Germinal center (tissue), 1 donor: ENCODE data around the gene ERO1A.

ENCODE experiments used
- DNase-seq: peaks from one replicate; pipeline ENCODE4 v3.0.0; 2012; ENCODE audit warnings: mixed read lengths, low spot score

The ERO1A gene

DNA sequence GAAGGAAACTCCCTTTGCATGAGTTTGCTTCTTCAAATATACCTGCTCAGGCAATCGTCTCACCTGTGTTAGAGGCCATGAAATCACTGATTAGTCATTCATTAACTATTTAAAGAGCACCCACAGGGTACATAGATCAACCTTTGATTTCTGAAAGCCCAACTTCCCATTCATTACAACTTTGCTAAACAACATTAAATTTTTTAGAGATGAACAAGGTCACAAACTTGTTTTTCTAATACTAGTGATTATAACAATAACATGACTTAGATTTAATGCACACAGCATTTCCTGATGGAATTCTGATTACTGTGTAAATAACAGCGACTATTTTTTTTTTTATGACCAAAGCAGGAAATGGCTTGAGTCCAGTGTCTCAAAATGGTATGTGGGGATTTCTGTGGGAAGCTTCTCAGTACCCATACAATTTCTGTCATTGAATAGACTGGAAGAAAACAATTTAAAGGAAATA lies 5.4 kb upstream of the ERO1A start:
- no peak for DNase-seq

GRCh38 chr14:52694761-52695480 lies 437 bp downstream of the ERO1A start:
- DNase-seq = peak; percentile 38

- no peak for DNase-seq
Observed at GRCh38 chr14:52693532-52693931, 1.8 kb downstream of the ERO1A start.

DNA sequence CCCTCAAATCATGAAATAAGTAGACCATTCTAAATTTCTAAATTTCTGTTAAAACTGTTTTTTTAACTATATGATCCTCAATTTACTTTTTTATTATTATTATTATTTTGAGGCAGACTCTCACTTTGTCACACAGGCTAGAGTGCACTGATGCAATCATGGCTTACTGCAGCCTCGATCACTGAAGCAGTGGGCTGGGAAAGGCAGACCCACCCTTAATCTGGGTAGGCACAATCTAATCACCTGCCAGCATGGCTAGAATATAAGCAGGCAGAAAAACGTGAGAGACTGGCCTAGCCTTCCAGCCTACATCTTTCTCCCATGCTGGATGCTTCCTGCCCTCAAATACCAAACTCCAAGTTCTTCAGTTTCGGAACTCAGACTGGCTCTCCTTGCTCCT lies 2.3 kb downstream of the ERO1A start:
- DNase-seq = no peak

- DNase-seq = no peak
Observed at GRCh38 chr14:52692248-52692962, 3.0 kb downstream of the ERO1A start.

DNA sequence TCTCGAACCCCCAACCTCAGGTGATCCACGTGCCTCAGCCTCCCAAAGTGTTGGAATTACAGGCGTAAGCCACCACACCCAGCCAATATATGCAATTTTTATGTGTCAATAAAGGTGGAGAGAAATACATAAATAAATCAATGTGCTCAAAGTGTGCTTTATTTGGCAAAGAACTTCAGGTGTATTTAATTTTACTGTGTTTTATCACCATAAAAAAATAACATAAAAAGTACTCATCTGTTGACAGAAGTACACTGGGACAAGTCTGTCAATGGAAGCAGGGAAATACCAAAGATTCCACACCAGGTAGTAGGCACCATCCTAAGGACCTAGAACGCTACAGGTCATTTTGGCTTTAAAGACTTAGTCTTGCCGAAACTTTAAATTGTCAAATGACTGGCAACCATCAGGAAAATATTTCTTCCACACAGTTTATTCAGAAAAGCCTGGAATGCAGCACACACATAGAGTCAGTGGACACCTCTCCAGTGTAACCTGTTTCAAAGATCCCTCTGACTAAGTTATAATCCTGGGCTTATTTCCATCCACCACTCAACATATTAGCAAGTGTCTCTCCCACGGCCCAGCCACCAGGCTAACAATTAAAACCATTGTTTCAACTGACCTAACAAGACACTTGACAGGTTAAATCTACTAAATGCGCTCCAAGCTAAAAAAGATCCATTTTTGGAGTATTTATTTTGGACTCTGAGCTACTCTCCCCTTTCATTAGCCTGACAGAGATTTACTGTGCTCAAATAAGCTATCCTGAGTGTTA lies 4.2 kb downstream of the ERO1A start:
- no peak for DNase-seq

GRCh38 chr14:52686176-52686575 lies 9.2 kb downstream of the ERO1A start:
- DNase-seq = no peak

DNA sequence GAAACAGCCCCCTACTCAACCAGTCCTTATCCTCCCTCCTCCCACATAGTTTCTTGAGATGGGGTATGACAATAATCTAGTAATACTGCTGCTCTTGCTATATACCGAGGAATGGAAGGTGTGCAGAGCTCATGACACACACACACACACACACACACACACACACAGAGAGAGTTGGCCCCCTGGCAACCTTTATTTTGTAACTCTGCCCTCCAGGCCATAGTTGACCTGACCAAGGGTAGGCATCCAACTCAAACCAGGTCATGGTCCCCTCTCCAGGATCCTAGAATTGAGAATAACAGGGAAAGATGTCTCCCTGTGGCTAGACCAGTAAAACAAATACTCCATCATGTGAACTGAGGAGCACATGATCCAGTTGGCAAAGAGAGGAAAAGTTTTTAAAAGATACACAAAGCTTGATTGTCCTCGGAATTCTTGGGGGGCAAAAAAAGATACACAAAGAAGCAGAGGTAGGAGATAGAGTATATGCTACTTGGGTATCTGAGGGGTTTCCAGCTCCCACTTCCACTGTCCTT lies 11.3 kb downstream of the ERO1A start:
- no peak for DNase-seq

DNA sequence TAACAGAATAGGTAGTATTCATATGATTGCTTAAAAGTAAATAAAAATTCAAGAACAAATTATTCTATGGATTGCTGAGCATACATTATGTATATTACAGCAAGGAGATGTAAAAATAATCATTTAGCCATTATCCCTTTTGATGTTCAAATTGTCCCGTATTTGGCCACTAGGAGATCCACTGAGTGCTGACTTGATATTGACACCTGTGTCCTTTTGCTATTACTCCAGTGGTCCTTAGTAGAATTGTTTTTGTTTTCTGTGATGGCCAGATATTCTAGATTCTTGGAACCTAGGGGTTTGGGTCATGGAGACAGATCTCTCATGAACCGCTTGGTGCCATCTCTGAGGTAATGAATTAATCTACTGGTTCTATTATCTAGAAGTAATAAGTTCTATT lies 16.8 kb downstream of the ERO1A start:
- DNase-seq = no peak

DNA sequence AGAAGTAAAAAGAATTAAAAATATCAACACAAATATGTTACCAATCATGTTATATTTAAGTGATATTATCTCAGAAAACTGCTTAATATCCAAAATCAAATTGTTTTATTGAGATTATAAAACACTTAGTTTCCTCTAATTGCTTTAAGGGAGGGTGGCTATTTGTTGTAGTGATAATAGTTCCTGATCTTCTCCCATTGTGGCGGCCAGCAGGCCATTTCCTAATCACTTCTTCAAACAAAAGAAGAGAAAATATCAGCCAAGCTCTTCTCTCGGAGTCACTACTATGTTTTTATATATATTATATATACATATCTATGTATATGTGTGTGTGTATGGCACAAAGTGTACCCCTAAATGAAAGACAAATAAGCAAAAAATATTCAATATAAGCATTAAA lies 31.5 kb downstream of the ERO1A start:
- no peak for DNase-seq

- DNase-seq = no peak
Observed at GRCh38 chr14:52661314-52661713, 34.0 kb downstream of the ERO1A start.

GRCh38 chr14:52660832-52661231 lies 34.5 kb downstream of the ERO1A start:
- no peak for DNase-seq

- DNase-seq = no peak
Observed at GRCh38 chr14:52660325-52660724, 35.0 kb downstream of the ERO1A start.

DNA sequence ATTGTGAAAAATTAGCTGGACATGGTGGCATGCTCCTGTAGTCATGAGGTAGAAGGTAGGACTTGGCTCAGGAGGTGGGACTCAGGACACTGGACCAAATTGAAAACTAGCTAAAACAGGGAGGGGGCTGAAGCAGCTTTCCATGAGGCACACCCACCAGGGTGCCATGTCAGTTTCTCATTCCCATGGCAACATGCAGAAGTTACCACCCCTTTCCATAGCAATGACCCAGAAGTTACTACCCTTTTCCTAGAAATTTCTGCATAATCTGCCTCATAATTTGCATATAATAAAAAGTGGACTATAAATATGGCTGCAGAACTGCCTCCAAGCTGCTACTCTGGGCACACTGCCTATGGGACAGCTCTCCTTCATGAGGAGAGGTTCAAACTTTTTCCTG lies 38.5 kb downstream of the ERO1A start:
- no peak for DNase-seq

- no peak for DNase-seq
Observed at GRCh38 chr14:52650774-52651173, 44.6 kb downstream of the ERO1A start.

- no peak for DNase-seq
Observed at GRCh38 chr14:52649511-52649910, 45.8 kb downstream of the ERO1A start.

DNA sequence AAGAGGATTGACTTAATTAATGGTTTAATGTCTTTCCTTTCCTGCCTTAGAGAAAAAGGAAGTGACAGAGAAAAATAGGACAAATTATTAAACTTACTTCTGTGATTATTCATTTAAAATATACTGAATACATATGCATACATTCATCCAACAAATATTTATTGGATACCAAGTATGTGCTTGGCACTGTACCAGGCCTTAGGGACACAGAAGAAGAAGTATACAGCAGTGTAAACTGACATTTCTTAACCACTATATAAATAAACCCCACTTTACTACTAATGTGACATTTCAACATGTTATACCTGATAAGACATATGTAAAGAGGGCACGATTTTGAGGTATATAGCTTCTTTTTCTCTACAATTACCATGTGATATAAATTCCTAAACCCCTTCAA lies 53.6 kb downstream of the ERO1A start:
- no peak for DNase-seq

GRCh38 chr14:52640137-52640536 lies 55.2 kb downstream of the ERO1A start:
- DNase-seq = no peak

DNA sequence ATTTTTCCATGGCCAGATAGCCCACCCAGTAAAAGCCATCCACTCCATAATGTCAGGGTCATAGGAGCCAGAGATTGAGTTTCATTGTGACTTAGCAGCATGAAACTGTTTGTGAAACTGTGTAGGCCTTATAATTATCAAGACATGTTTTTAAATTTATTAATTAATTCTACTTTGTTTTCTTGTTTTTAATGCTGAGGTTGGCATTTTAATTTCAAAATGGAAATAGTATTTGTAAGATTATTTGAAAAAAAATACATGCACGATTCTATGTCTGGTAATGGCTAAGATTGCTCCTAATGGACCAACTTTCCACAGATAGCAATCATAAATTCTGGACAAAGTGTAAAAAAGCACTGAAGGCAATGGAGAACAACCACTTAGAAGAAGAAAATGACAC lies 75.7 kb downstream of the ERO1A start:
- DNase-seq = no peak

DNA sequence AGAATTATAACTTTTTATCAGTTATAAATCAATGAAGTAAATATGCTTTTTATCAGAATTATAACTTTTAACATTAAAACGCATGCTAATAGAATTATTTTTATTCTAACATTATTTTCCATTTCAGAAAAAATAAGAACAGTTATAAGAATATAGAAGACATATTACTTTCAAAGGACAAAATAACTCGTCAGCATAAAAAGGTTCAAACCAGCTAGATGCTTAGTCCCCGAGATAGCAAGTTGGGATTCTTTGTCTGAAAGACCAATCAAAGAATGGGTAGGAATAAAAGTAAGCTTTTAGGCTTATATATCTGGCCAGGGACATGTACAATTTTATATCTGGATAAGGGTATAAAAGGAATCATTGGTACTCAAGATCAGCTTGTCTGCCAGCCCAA lies 76.8 kb downstream of the ERO1A start:
- no peak for DNase-seq

GRCh38 chr14:52610187-52610586 lies 85.2 kb downstream of the ERO1A start:
- no peak for DNase-seq

GRCh38 chr14:52609445-52610044 lies 85.8 kb downstream of the ERO1A start:
- no peak for DNase-seq
